GM19463 (cell line): ENCODE results near the gene PLEKHH3.
A peak's percentile ranks its signal among the peaks of the same experiment; 100 is the strongest.
"Not testable (repeated sequence)": the region's sequence is repeated elsewhere in the genome, so short reads cannot be mapped to it uniquely, and the experiment has no call there.

ENCODE experiments used
- ATAC-seq: cut with Tn5 transposase; IDR thresholded peaks from one replicate; pipeline ENCODE4 v1.9.1; 2021; ENCODE audit warnings: mild to moderate bottlenecking, moderate library complexity; ENCODE audit not compliant: unreplicated experiment

Gene PLEKHH3

GRCh38 chr17:42673885-42674754, 2.7 kb downstream of the PLEKHH3 start:
- ATAC-seq = no peak

- no peak for ATAC-seq
Measured at GRCh38 chr17:42673266-42673884, 3.4 kb downstream of the PLEKHH3 start.

GRCh38 chr17:42672038-42672437, 4.8 kb downstream of the PLEKHH3 start:
- ATAC-seq = no peak

DNA sequence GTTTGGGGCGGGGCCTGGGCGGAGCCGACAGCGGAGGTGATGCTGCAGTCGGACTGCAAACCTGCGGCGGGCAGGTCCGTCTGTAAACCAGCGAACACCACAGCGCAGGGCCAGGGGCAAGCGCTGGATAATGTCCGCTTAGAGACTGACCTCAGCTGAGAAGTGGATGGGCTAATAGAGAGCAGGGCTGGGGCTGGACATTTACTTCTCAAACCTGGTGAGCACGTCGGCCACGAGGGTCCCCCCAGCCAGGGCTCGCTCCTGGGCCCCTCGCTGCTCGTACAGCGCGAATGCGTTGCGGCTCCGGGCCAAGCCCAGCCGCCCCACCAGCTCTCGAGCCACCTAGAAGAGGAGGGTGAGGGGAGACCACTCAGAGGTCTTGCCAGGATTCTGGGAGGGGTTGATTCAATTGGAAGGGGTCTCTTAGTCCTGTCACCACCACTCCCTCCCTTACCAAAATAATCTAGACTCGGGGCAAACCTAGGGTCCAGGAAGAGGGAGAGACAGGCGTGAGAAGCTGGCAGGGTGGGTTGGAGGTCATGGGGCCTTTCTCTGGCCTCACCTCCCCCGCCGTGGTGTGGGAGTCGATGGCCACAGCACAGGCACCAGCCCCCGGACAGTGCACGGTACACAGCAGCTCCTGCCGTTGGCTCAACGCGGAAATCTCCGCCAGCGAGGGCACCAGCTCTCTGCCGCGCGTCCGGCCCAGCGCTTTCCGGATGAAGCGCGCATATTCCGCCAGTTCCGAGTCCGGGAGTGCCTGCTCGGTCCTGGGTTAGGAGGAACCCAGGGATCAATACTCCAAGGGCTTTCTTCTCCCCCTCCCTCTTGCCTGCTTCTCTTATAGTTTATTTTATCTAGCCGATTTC, 5.8 kb downstream of the PLEKHH3 start:
- no peak for ATAC-seq

GRCh38 chr17:42669977-42670788, 6.6 kb downstream of the PLEKHH3 start:
- ATAC-seq = no peak

- ATAC-seq = no peak
Measured at GRCh38 chr17:42669705-42669976, 7.2 kb downstream of the PLEKHH3 start.

DNA sequence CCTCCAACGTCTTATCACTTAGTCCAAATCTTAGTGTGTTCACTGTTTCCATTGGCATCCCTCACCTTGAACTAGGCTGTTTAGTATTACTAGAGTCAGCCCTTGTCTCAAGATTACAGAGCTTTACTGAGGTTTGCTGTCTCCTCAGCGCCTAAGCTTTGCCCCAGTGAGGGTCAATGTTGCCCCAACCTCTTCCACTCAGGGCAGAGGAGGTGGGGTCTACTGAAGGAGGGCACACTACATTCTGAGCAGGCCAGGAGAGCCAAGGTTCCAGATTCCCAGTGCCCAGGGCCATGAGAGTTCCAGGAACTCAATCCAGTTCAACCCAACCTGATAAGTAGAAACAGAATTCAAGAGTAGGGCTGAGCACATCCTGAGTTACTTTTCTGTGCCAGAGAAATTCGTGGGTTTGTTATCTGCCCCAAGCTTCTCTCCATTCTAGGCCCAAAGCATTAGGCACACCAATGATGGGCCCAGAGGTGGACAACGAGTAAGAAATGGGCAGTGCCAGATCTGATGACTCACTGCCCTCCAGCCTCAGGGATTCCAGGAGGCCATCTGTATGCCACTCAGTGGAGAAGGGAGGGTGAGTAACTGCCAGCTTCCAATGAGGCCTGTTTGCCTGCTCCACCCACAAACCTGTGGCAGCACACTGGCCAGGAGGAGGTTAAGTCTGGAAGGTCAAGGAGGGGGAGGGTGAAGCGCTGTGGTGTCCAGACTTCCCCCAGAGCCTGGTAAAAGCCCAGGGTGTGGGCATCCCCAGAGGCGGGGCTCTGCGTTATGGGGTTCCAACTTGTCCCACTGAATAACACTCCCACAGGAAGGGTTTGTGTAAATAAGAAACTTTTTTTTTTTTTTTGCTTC, 9.5 kb downstream of the PLEKHH3 start:
- no peak for ATAC-seq

DNA sequence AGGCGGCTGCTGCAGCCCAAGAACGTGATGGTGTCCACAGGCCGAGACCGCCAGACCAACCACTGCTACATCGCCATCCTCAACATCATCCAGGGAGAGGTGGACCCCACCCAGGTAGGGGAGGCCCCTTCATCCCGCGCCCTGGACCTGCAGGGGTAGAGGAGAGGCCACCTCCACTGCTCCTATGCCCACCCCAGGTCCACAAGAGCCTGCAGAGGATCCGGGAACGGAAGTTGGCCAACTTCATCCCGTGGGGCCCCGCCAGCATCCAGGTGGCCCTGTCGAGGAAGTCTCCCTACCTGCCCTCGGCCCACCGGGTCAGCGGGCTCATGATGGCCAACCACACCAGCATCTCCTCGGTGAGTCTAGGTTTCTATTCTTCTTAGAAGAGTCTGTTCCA, 10.7 kb downstream of the PLEKHH3 start:
- ATAC-seq = not testable (repeated sequence)

GRCh38 chr17:42665581-42666001, 11.2 kb downstream of the PLEKHH3 start:
- ATAC-seq = no peak

GRCh38 chr17:42660692-42661345, 16.0 kb downstream of the PLEKHH3 start:
- no peak for ATAC-seq

GRCh38 chr17:42659932-42660274, 16.9 kb downstream of the PLEKHH3 start:
- ATAC-seq = not testable (repeated sequence)

GRCh38 chr17:42659079-42659931, 17.5 kb downstream of the PLEKHH3 start, which contains the start of gene TUBG2:
Gene TUBG2, plus strand, starts transcription at chr17:42659284. Its CDS starts 220 bp downstream, at chr17:42659504.
- ATAC-seq = peak; percentile 60

GRCh38 chr17:42657824-42658588, 18.8 kb downstream of the PLEKHH3 start:
- ATAC-seq = no peak

DNA sequence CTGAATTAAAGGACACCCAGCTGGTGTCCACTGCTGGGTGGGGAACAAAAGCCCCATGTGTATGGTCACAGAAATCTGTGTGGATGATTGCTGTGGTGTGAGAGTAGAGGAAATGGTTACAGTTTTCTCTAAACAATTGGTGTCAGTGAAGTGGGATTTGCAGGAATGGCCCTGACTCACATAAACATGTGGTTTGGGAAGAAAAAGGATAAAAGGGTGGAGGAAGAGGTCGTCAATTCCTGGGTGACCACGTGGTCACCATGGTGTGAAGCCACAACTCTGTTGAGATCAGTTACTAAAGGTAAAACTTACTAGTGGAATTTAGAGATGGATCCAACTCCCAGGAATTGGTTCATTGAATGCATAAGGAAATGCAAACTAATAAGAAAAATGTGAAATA, 21.3 kb downstream of the PLEKHH3 start:
- ATAC-seq = no peak

GRCh38 chr17:42653179-42654124, 23.3 kb downstream of the PLEKHH3 start:
- ATAC-seq = no peak

DNA sequence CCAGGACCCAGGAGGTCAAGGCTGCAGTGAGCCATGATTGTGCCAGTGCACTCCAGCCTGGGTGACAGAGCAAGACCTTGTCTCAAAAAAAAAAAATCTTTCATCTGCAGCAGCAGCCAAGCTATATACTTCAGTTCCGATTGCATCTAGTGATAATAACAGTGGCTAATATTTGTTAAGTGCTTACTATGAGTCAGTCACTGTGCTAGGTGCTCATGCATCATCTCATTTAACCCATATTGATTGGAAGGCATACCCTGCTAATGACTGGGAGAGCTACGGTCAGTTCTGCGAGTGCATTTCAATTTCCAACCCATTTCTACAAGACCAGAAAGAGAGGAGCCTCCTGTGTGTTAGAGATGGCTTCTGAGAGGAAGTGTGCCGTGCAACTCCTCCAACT, 25.4 kb downstream of the PLEKHH3 start:
- no peak for ATAC-seq

DNA sequence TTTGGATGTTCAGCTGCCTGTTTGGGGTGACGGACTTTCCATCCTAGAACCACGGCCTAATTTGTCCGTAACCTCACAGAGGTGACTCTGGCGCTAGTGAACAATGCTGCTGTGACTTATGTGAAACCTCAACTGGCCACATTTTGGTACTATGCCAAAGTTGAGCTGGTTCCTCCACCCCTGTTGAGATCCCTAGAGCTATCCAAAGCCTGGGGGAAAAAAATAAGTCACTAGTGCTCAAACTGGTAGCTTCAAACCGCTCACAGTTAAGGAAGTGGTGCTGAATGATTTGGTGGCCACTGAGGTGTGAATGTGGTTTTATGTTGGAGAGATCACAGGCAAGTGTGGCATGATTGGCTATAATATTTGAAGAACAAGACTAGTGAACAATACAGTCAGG, 29.0 kb downstream of the PLEKHH3 start:
- ATAC-seq = no peak
